Type B pancreatic cell (in vitro differentiated cells): ENCODE data around the gene SIK3. TPM values are rescaled to one million over a fixed set of nuclear protein-coding genes. Genes with fewer than 3 reads are reported as not detected.

Source experiments
- DNase-seq: peaks from one replicate; pipeline ENCODE4 v3.0.0; 2021; ENCODE audit warnings: mixed read lengths; ENCODE audit not compliant: unreplicated experiment; ENCODE audit errors: extremely low spot score
- H3K27ac Mint-ChIP-seq: 2 replicates; pipeline ENCODE4 v1.8.0; 2021; ENCODE audit warnings: mild to moderate bottlenecking, mixed read lengths
- H3K27me3 Mint-ChIP-seq: 2 replicates; pipeline ENCODE4 v1.8.0; 2021; ENCODE audit warnings: mixed read lengths
- H3K36me3 Mint-ChIP-seq: 2 replicates; pipeline ENCODE4 v1.8.0; 2021; ENCODE audit warnings: mixed read lengths
- H3K4me1 Mint-ChIP-seq: one replicate; pipeline ENCODE4 v1.8.0; 2021; ENCODE audit warnings: mixed read lengths; ENCODE audit not compliant: unreplicated experiment
- H3K4me3 Mint-ChIP-seq: 2 replicates; pipeline ENCODE4 v1.8.0; 2021; ENCODE audit warnings: mild to moderate bottlenecking, mixed read lengths
- H3K9me3 Mint-ChIP-seq: 2 replicates; pipeline ENCODE4 v1.8.0; 2021; ENCODE audit warnings: mixed read lengths
- total RNA-seq: library from RNA; stranded (reverse); gene quantifications from 2 replicates; pipeline ENCODE4 v1.2.1, GENCODE V29; 2021; ENCODE audit warnings: low replicate concordance
- TF ChIP-seq, protein P1 (sequence below): fragments of 200-600 bp; sonication (generic); conservative IDR thresholded peaks from 2 replicates; pipeline ENCODE4 v1.5.0; 2021; ENCODE audit warnings: antibody characterized with exemption, mild to moderate bottlenecking

The SIK3 gene
- total RNA-seq, 1 donor from 2014 or later, result 39.9 TPM

DNA sequence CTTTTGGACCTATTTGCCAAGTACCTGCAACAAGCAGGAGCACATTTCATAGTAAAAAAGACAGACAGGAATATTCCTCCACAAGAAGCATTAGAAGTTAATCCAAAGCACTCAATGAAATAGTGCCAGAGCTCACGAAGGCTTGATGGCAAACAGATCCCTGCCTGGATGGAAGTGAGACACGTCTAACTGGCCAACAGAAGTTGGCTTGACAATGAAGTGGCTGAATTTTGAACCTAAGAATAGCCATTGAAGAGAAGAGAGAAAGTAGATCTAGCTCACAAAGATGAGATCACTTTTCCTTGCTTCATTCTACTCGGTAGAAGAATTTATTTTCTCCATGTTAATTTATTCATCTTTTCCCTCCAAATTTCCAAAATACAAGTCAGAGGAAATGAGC lies 230.2 kb downstream of the SIK3 start:
- no peak for DNase-seq
- no peaks in the 10 kb centered on the region for H3K27me3 Mint-ChIP-seq
- TF ChIP-seq, protein P1, sequence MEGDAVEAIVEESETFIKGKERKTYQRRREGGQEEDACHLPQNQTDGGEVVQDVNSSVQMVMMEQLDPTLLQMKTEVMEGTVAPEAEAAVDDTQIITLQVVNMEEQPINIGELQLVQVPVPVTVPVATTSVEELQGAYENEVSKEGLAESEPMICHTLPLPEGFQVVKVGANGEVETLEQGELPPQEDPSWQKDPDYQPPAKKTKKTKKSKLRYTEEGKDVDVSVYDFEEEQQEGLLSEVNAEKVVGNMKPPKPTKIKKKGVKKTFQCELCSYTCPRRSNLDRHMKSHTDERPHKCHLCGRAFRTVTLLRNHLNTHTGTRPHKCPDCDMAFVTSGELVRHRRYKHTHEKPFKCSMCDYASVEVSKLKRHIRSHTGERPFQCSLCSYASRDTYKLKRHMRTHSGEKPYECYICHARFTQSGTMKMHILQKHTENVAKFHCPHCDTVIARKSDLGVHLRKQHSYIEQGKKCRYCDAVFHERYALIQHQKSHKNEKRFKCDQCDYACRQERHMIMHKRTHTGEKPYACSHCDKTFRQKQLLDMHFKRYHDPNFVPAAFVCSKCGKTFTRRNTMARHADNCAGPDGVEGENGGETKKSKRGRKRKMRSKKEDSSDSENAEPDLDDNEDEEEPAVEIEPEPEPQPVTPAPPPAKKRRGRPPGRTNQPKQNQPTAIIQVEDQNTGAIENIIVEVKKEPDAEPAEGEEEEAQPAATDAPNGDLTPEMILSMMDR, result no peak
- H3K27ac Mint-ChIP-seq, result no peak overlapping the region
- H3K9me3 Mint-ChIP-seq, result no peaks in the 10 kb centered on the region
- no peak overlapping the region for H3K4me3 Mint-ChIP-seq
- H3K36me3 Mint-ChIP-seq, result peaks cover 33% of the 10 kb centered on the region
- no peaks in the 10 kb centered on the region for H3K4me1 Mint-ChIP-seq

DNA sequence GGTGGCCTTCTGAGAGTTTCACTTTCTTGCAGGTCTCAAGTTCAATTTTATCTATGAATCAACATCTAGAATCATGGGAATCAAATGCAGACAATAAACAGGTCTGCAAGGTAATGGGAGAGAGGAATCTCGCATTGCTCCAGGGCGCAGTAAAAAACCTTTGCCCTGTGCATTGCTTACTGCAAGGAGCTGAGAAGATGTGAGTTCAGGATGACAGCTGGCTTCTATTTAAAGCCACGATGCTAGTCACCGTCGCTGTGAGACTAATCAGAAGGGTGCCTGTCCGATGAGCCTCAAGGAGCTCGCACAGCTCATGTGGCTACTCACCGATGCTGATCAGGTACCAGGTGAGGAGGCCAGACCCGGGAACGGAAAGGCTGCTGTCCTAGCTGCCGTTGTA lies 230.6 kb downstream of the SIK3 start:
- Mint-ChIP-seq H3K9me3 (no peaks in the 10 kb centered on the region), H3K27me3 (no peaks in the 10 kb centered on the region), H3K27ac (no peak overlapping the region), H3K36me3 (peaks cover 29% of the 10 kb centered on the region), H3K4me3 (no peak overlapping the region), H3K4me1 (no peaks in the 10 kb centered on the region)
- DNase-seq, result no peak
- TF ChIP-seq, protein P1, result no peak

DNA sequence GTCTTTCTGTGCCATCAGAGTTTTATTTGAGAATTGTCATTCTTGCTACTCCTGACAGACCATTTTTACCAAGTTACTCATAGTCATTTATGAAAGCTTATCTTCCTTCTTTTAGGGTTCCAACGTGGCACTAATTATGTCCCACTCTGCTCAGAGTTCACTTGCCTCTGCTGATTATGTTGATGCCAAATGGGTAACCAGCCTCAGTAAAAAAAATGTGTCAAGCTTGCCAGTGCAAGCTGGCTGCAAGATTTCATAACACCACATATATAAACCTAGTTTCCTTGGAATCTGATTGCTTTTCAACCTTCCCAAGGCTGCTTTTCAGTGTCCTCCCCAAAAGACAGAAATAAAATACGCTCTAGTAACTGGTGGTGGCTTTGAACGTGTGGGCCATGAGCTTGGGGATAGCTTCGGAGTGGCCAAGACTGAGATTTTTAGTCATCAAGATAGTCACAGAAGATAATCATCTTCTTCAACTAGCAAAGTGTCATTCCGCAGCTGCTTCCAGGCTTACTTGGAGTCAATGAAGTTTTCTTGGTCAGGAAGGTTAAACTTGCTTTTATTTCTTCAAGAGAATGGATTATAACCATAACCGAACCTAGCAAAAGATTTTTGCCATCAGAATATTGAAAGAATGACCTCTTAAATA lies 231.3 kb downstream of the SIK3 start:
- H3K4me1 Mint-ChIP-seq, result no peaks in the 10 kb centered on the region
- TF ChIP-seq, protein P1, result no peak
- no peak overlapping the region for H3K4me3 Mint-ChIP-seq
- no peaks in the 10 kb centered on the region for H3K9me3 Mint-ChIP-seq
- H3K27me3 Mint-ChIP-seq, result no peaks in the 10 kb centered on the region
- peaks cover 27% of the 10 kb centered on the region for H3K36me3 Mint-ChIP-seq
- H3K27ac Mint-ChIP-seq, result no peak overlapping the region
- no peak for DNase-seq

DNA sequence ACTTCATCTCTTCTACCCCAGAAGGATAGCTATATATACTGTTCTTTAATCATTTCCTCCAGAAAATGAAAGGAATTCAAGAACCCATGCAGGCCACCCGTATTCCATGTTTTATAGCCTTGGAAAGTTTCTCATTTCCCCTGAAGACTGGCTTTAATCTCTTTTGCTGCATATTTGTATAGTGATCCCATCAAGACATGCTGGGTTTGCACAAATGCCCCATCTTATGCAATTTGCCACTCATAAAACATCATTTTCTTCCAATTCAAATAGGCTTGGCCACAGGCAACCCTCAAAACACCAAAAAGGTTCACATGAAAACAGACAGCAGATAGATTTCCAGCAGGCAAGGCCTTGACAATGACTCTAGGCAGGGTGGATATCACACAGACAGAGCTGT lies 232.5 kb downstream of the SIK3 start:
- Mint-ChIP-seq H3K36me3 (peaks cover 29% of the 10 kb centered on the region), H3K4me1 (no peaks in the 10 kb centered on the region), H3K27ac (no peak overlapping the region), H3K27me3 (no peaks in the 10 kb centered on the region), H3K4me3 (no peak overlapping the region), H3K9me3 (no peaks in the 10 kb centered on the region)
- DNase-seq, result no peak
- TF ChIP-seq, protein P1, result no peak

DNA sequence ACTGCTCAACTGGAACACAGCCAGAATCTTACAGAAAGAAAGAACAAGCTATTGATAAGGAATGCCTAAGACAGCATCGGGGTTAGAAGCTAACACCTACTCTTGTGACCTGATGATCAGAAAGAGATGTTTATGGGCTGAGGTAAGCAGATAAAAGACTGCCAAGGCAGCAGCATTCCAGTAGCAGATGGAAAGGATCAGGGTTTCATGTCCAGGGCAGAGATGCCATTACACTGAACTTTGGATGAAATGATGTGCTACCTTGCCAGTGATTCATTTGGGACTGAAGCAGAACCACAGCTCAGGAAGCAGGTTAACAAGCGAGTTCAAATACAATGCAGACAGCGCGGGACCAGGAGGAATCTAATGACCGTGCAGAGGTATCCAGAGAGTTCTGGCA lies 233.7 kb downstream of the SIK3 start:
- TF ChIP-seq, protein P1, result no peak
- no peak overlapping the region for H3K4me3 Mint-ChIP-seq
- peaks cover 31% of the 10 kb centered on the region for H3K36me3 Mint-ChIP-seq
- no peak for DNase-seq
- peak overlapping the region; percentile 48 for H3K27ac Mint-ChIP-seq
- no peaks in the 10 kb centered on the region for H3K9me3 Mint-ChIP-seq
- H3K27me3 Mint-ChIP-seq, result no peaks in the 10 kb centered on the region
- no peaks in the 10 kb centered on the region for H3K4me1 Mint-ChIP-seq
